A673 (cell line): Measurements from ENCODE around the gene USHBP1. TPM values are rescaled to one million over a fixed set of nuclear protein-coding genes. Genes with fewer than 3 reads are reported as not detected.

Source experiments
- BruUV-seq: library from RNA; stranded (reverse); fragments of 400-500 nt; replicated peaks from 2 replicates; lab custom pipeline; 2021; lab: Mats Ljungman, UMichigan
- CTCF ChIA-PET: fragments of 300-600 bp; sonication (Branson Sonifier 250); formaldehyde crosslinking; loops from one replicate; lab custom pipeline; 2022; ENCODE audit warnings: antibody characterized with exemption; lab: Charles Lee
- POLR2A ChIA-PET: fragments of 300-600 bp; sonication (Branson Sonifier 250); formaldehyde crosslinking; loops from one replicate; lab custom pipeline; 2022; ENCODE audit warnings: antibody characterized with exemption; ENCODE audit not compliant: low non-redundant PET; lab: Charles Lee
- DNase-seq: peaks from one replicate; pipeline ENCODE4 v3.0.0-alpha.2; 2015; ENCODE audit warnings: low spot score
- H3K27ac ChIP-seq: fragments of 200-600 bp; sonication (generic); 2 replicates; pipeline ENCODE4 v1.5.1; 2016; ENCODE audit warnings: mixed run types, low read depth, mild to moderate bottlenecking, mixed read lengths, antibody characterized with exemption, low read length; ENCODE audit not compliant: poor library complexity, severe bottlenecking
- H3K27me3 ChIP-seq: fragments of 200-600 bp; sonication (generic); replicated peaks from 2 replicates; pipeline ENCODE4 v1.6.1; 2017; ENCODE audit warnings: mixed run types, low read depth, mild to moderate bottlenecking, mixed read lengths, antibody characterized with exemption, low read length; ENCODE audit not compliant: insufficient read depth, poor library complexity
- H3K36me3 ChIP-seq: fragments of 200-600 bp; sonication (generic); 2 replicates; pipeline ENCODE4 v1.6.1; 2016; ENCODE audit warnings: mixed run types, mild to moderate bottlenecking, mixed read lengths, antibody characterized with exemption, low read length; ENCODE audit not compliant: insufficient read depth, poor library complexity, severe bottlenecking
- H3K4me1 ChIP-seq: fragments of 200-600 bp; sonication (generic); 2 replicates; pipeline ENCODE4 v1.6.1; 2017; ENCODE audit warnings: mixed run types, mild to moderate bottlenecking, mixed read lengths, antibody characterized with exemption, low read length; ENCODE audit not compliant: insufficient read depth, poor library complexity, severe bottlenecking
- H3K4me3 ChIP-seq: fragments of 200-600 bp; sonication (generic); 2 replicates; pipeline ENCODE4 v1.5.1; 2016; ENCODE audit warnings: low read depth, mixed run types, mild to moderate bottlenecking, mixed read lengths, low read length; ENCODE audit not compliant: poor library complexity, severe bottlenecking
- H3K9me3 ChIP-seq: fragments of 200-600 bp; sonication (generic); 2 replicates; pipeline ENCODE4 v1.6.1; 2016; ENCODE audit warnings: mixed run types, low read depth, mild to moderate bottlenecking, mixed read lengths, antibody characterized with exemption, low read length; ENCODE audit not compliant: poor library complexity, severe bottlenecking
- EZH2 ChIP-seq: fragments of 200-600 bp; sonication (generic); IDR thresholded peaks from 2 replicates; pipeline ENCODE4 v1.6.1; 2017; ENCODE audit warnings: borderline replicate concordance, low read depth, mild to moderate bottlenecking, mixed read lengths, antibody characterized with exemption, low read length; ENCODE audit not compliant: poor library complexity, severe bottlenecking
- intact Hi-C: fragments of 100-400 bp; cut with micrococcal nuclease; formaldehyde crosslinking; loops from one replicate; pipeline ENCODE4 v1.10.0; 2022; ENCODE audit not compliant: unreplicated experiment
- total RNA-seq: library from RNA; stranded (reverse); gene quantifications from 2 replicates; pipeline ENCODE4 v1.2.3, GENCODE V29; 2021
- TF ChIP-seq, protein P1 (sequence below): fragments of 300-800, 200-600 bp; sonication (generic); conservative IDR thresholded peaks from 2 replicates; pipeline ENCODE4 v1.5.1; 2017; ENCODE audit warnings: low read depth, mild to moderate bottlenecking, antibody characterized with exemption, low read length, moderate library complexity, mixed read lengths

USHBP1 gene
- total RNA-seq, 1 experiment from 2014 or later, result not detected

- H3K36me3 ChIP-seq, result no peaks in the 10 kb centered on the region
- H3K9me3 ChIP-seq, result no peaks in the 10 kb centered on the region
- intact Hi-C loops, result no loop called here
- no peaks in the 10 kb centered on the region for H3K27me3 ChIP-seq
- CTCF ChIA-PET, result no interaction called here
- no peak overlapping the region for H3K27ac ChIP-seq
- H3K4me3 ChIP-seq, result no peak overlapping the region
- DNase-seq, result no peak
- TF ChIP-seq, protein P1, sequence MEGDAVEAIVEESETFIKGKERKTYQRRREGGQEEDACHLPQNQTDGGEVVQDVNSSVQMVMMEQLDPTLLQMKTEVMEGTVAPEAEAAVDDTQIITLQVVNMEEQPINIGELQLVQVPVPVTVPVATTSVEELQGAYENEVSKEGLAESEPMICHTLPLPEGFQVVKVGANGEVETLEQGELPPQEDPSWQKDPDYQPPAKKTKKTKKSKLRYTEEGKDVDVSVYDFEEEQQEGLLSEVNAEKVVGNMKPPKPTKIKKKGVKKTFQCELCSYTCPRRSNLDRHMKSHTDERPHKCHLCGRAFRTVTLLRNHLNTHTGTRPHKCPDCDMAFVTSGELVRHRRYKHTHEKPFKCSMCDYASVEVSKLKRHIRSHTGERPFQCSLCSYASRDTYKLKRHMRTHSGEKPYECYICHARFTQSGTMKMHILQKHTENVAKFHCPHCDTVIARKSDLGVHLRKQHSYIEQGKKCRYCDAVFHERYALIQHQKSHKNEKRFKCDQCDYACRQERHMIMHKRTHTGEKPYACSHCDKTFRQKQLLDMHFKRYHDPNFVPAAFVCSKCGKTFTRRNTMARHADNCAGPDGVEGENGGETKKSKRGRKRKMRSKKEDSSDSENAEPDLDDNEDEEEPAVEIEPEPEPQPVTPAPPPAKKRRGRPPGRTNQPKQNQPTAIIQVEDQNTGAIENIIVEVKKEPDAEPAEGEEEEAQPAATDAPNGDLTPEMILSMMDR, result no peak
- TF ChIP-seq EZH2, result no peak
- H3K4me1 ChIP-seq, result peaks cover 8% of the 10 kb centered on the region
- POLR2A ChIA-PET, result no interaction called here
- BruUV-seq, result no TSS peak
These were observed 24.3 kb downstream of the USHBP1 start for GRCh38 chr19:17240062-17240752.

GRCh38 chr19:17237747-17238706, 26.5 kb downstream of the USHBP1 start:
- H3K27ac ChIP-seq, result no peak overlapping the region
- BruUV-seq, result no TSS peak
- intact Hi-C loops, result no loop called here
- no peaks in the 10 kb centered on the region for H3K36me3 ChIP-seq
- CTCF ChIA-PET, result no interaction called here
- H3K4me3 ChIP-seq, result no peak overlapping the region
- H3K9me3 ChIP-seq, result no peaks in the 10 kb centered on the region
- no peak for DNase-seq
- POLR2A ChIA-PET, result interaction anchor here (0.6 kb wide), 1 partner anchor 39 kb away, joined by 3 read pairs; no protein-coding TSS in a partner anchor
- no peaks in the 10 kb centered on the region for H3K27me3 ChIP-seq
- peaks cover 19% of the 10 kb centered on the region for H3K4me1 ChIP-seq
- TF ChIP-seq, protein P1, result no peak
- no peak for TF ChIP-seq EZH2

DNA sequence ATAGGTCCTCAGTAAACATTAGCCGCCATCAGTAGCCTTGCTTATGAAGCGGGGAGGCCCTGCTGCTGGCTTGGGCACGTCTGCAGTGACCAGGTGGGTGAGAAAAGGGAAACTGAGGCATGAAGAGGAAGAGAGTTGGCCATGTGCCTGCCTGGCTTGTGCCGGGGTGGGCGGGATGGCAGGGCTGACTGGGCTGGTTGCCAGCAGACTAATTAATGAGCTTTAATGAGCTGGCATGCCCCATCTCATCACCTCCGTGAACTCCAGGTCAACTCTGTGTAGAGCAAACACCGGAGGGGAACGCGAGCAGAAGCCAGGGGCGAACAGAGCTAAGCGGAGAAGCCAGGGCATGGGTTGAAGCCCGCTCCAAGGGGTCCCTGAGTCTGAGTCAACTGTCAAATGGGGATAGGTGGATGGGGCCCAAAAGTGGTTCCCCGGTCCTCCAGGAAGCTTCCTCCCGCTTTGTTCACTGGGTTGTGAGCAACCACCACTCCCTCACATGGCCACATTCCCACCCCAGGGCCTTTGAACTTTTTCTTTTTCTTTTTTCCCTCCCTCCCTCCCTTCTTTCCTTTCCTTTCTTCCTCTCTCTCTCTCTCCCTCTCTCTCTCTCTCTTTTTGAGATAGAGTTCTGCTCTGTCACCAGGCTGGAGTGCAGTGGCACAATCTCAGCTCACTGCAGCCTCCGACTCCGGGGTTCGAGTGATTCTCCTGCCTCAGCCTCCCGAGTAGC, 27.6 kb downstream of the USHBP1 start:
- Histone ChIP-seq H3K27ac (no peak overlapping the region), H3K36me3 (peaks cover 8% of the 10 kb centered on the region), H3K4me3 (no peak overlapping the region), H3K4me1 (peaks cover 19% of the 10 kb centered on the region), H3K27me3 (no peaks in the 10 kb centered on the region), H3K9me3 (no peaks in the 10 kb centered on the region)
- ChIA-PET CTCF (no interaction called here), POLR2A (no interaction called here)
- intact Hi-C loops, result no loop called here
- TF ChIP-seq, protein P1, result no peak
- no peak for TF ChIP-seq EZH2
- no peak for DNase-seq
- BruUV-seq, result no TSS peak
